ENCODE results near the gene FGD4. TPM values are rescaled to one million over a fixed set of nuclear protein-coding genes. Genes with fewer than 3 reads are reported as not detected.
"Not testable (repeated sequence)": the region's sequence is repeated elsewhere in the genome, so short reads cannot be mapped to it uniquely, and the experiment has no call there.

FGD4 gene
- total and polyA plus RNA-seq, 2 experiments from 2014 or later, result 1.1 to 3.4 TPM

- H3K9me2 ChIP-seq (ENCODE audit: insufficient read depth), result no peaks in the 10 kb centered on the region
- no peak for DNase-seq
- H3K27me3 ChIP-seq (replicated peaks; ENCODE audit: insufficient read depth), result no peaks in the 10 kb centered on the region
- H2AFZ ChIP-seq, result no peak overlapping the region
- no peaks in the 10 kb centered on the region for H3K36me3 ChIP-seq (ENCODE audit: low read depth)
- in situ Hi-C loops (cut with MboI), result no loop called here
- TF ChIP-seq EZH2 (IDR thresholded peaks at IDR 0.05; ENCODE audit: insufficient read depth, poor library complexity, severe bottlenecking), result no peak
- no peak for TF ChIP-seq EZH2phosphoT487 (IDR thresholded peaks at IDR 0.05; ENCODE audit: insufficient read depth, low read depth)
- 62 to 64% methylated on average over 12 of the region's 12 CpGs for WGBS, 2 experiments (ENCODE audit: low coverage in 1 of 2, low lambda C conversion rate in 2 of 2, missing lambda C conversion rate in 2 of 2)
- H3K9ac ChIP-seq, result no peak overlapping the region
- peaks cover 9% of the 10 kb centered on the region for H3K4me1 ChIP-seq (ENCODE audit: insufficient read depth)
- H3K79me2 ChIP-seq (ENCODE audit: insufficient read depth), result no peaks in the 10 kb centered on the region
- H3K4me3 ChIP-seq, result no peak overlapping the region
- H3K27ac ChIP-seq, result no peak overlapping the region
- H4K20me1 ChIP-seq (ENCODE audit: insufficient read depth), result no peaks in the 10 kb centered on the region
- no peak overlapping the region for H3K4me2 ChIP-seq (ENCODE audit: unreplicated experiment)
- H3F3A ChIP-seq (ENCODE audit: insufficient read depth), result no peaks in the 10 kb centered on the region
- no peaks in the 10 kb centered on the region for H3K9me3 ChIP-seq (ENCODE audit: low read depth)
Measured at GRCh38 chr12:32505067-32505945, 105.9 kb downstream of the FGD4 start.

GRCh38 chr12:32507096-32507941 lies 108.0 kb downstream of the FGD4 start:
- H4K20me1 ChIP-seq (ENCODE audit: insufficient read depth); H3K4me2 ChIP-seq (ENCODE audit: unreplicated experiment); H3K27ac ChIP-seq; H3K36me3 ChIP-seq (ENCODE audit: low read depth); H3K9ac ChIP-seq; H3K27me3 ChIP-seq (replicated peaks; ENCODE audit: insufficient read depth); H3K79me2 ChIP-seq (ENCODE audit: insufficient read depth); H3F3A ChIP-seq (ENCODE audit: insufficient read depth); in situ Hi-C loops (cut with MboI); H3K9me2 ChIP-seq (ENCODE audit: insufficient read depth); H3K9me3 ChIP-seq (ENCODE audit: low read depth); DNase-seq; H3K4me3 ChIP-seq; H3K4me1 ChIP-seq (ENCODE audit: insufficient read depth); H2AFZ ChIP-seq: not testable (repeated sequence)
- WGBS, 2 experiments (ENCODE audit: low coverage in 1 of 2, low lambda C conversion rate in 2 of 2, missing lambda C conversion rate in 2 of 2), result 76 to 77% methylated on average over 6 of the region's 8 CpGs

DNA sequence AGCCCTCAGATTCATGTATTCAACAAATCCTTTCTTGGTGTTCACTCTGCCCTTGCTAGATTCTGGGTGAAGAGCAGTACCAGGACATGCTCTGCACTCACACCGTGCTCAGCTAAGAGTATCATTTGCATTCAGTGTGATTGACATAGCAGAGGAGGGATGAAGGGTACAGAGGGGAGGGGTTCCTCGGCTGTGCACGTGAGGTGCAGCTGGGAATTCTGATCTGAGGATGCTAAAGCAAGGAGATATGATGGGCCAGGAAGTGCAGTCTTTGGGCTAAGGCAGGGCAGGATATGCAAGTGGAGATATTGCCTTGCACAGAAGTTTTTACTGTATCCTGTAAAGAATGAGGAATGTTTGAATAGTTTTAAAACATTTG lies 108.6 kb downstream of the FGD4 start:
- Histone ChIP-seq H3K9ac (no peak overlapping the region), H3K79me2 (ENCODE audit: insufficient read depth) (no peaks in the 10 kb centered on the region), H3K9me3 (ENCODE audit: low read depth) (no peaks in the 10 kb centered on the region), H3K4me3 (no peak overlapping the region), H2AFZ (no peak overlapping the region), H3K4me2 (ENCODE audit: unreplicated experiment) (no peak overlapping the region), H3K36me3 (ENCODE audit: low read depth) (no peaks in the 10 kb centered on the region), H3K27ac (no peak overlapping the region), H3F3A (ENCODE audit: insufficient read depth) (no peaks in the 10 kb centered on the region), H3K27me3 (replicated peaks; ENCODE audit: insufficient read depth) (no peaks in the 10 kb centered on the region), H4K20me1 (ENCODE audit: insufficient read depth) (no peaks in the 10 kb centered on the region), H3K4me1 (ENCODE audit: insufficient read depth) (peaks cover 2% of the 10 kb centered on the region; the same call in 1 of the 2 replicates), H3K9me2 (ENCODE audit: insufficient read depth) (no peaks in the 10 kb centered on the region)
- DNase-seq, result no peak
- WGBS, 2 experiments (ENCODE audit: low coverage in 1 of 2, low lambda C conversion rate in 2 of 2, missing lambda C conversion rate in 2 of 2), result 29 to 35% methylated on average over 3 of the region's 3 CpGs
- TF ChIP-seq EZH2 (IDR thresholded peaks at IDR 0.05; ENCODE audit: insufficient read depth, poor library complexity, severe bottlenecking) (no peak), EZH2phosphoT487 (IDR thresholded peaks at IDR 0.05; ENCODE audit: insufficient read depth, low read depth) (no peak)
- in situ Hi-C loops (cut with MboI), result no loop called here

- Histone ChIP-seq H3K9me2 (ENCODE audit: insufficient read depth) (no peaks in the 10 kb centered on the region), H3K27ac (no peak overlapping the region), H3K36me3 (ENCODE audit: low read depth) (no peaks in the 10 kb centered on the region), H3K4me3 (no peak overlapping the region), H2AFZ (no peak overlapping the region), H3K4me2 (ENCODE audit: unreplicated experiment) (no peak overlapping the region), H3F3A (ENCODE audit: insufficient read depth) (no peaks in the 10 kb centered on the region), H3K79me2 (ENCODE audit: insufficient read depth) (no peaks in the 10 kb centered on the region), H3K27me3 (replicated peaks; ENCODE audit: insufficient read depth) (no peaks in the 10 kb centered on the region), H3K9ac (no peak overlapping the region), H3K9me3 (ENCODE audit: low read depth) (no peaks in the 10 kb centered on the region), H3K4me1 (ENCODE audit: insufficient read depth) (no peaks in the 10 kb centered on the region), H4K20me1 (ENCODE audit: insufficient read depth) (no peaks in the 10 kb centered on the region)
- DNase-seq, result no peak
- WGBS, 2 experiments (ENCODE audit: low coverage in 1 of 2, low lambda C conversion rate in 2 of 2, missing lambda C conversion rate in 2 of 2), result 95 to 100% methylated on average over 3 of the region's 3 CpGs
- no peak for TF ChIP-seq EZH2phosphoT487 (IDR thresholded peaks at IDR 0.05; ENCODE audit: insufficient read depth, low read depth)
- TF ChIP-seq EZH2 (IDR thresholded peaks at IDR 0.05; ENCODE audit: insufficient read depth, poor library complexity, severe bottlenecking), result no peak
- in situ Hi-C loops (cut with MboI), result no loop called here
Measured at GRCh38 chr12:32508626-32509025, 109.3 kb downstream of the FGD4 start.

All from GM23248 (cell line).